HCT116 (cell line): ENCODE data around the gene CDC42BPB. TPM values are rescaled to one million over a fixed set of nuclear protein-coding genes. Genes with fewer than 3 reads are reported as not detected.

ENCODE experiments used
- ATAC-seq: fragments of 200-7000 bp; cut with Tn5 transposase; 2 replicates; pipeline ENCODE4 v1.9.1; 2020; ENCODE audit warnings: mild to moderate bottlenecking, moderate library complexity
- BruUV-seq: library from RNA; stranded (reverse); fragments of 400-500 nt; replicated peaks from 2 replicates; lab custom pipeline; 2021; lab: Mats Ljungman, UMichigan
- CTCF ChIA-PET: fragments of 300-600 bp; sonication (Branson Sonifier 250); formaldehyde crosslinking; loops from one replicate; lab custom pipeline; 2021; ENCODE audit warnings: antibody characterized with exemption; lab: Charles Lee
- POLR2A ChIA-PET: fragments of 300-600, 350-600 bp; sonication (Branson Sonifier 250); formaldehyde crosslinking; loops from one replicate; lab custom pipeline; 2021; ENCODE audit warnings: antibody characterized with exemption; lab: Charles Lee
- RAD21 ChIA-PET, 2 experiments: fragments of 300-600 bp; sonication (Branson Sonifier 250); formaldehyde crosslinking; loops; one replicate each; lab custom pipeline; 2023; ENCODE audit warnings: low total read pairs in 2 of 2; ENCODE audit not compliant: uncharacterized antibody in 2 of 2, unreplicated experiment in 2 of 2, low non-redundant PET in 1 of 2; lab: Charles Lee
- DNase-seq: peaks from one replicate; pipeline ENCODE4 v3.0.0-alpha.2; 2010; ENCODE audit warnings: low read depth, low spot score
- H2AFZ ChIP-seq: fragments of 200-600 bp; shearing (Covaris generic), sonication (generic); 2 replicates; pipeline ENCODE4 v1.6.1; 2017; ENCODE audit warnings: low read depth, mixed run types, mixed read lengths, antibody characterized with exemption, low read length; ENCODE audit not compliant: poor library complexity, severe bottlenecking
- H3K27ac ChIP-seq: 2 replicates; pipeline ENCODE4 v1.5.1; 2012; ENCODE audit warnings: low read depth, low read length
- H3K27me3 ChIP-seq: fragments of 200-600 bp; sonication (generic); 2 replicates; pipeline ENCODE4 v1.6.1; 2016; ENCODE audit warnings: mixed run types, low read length, mixed read lengths; ENCODE audit not compliant: insufficient read depth
- H3K36me3 ChIP-seq, 2 experiments: fragments of 200-500 bp in 1 of 2; fragments of 200-600 bp in 1 of 2; sonication (Bioruptor generic) in 1 of 2; sonication (generic) in 1 of 2; 2 replicates each; pipeline versions ENCODE4 v1.5.1 to v1.6.1; 2014 to 2016; ENCODE audit warnings: low read length in 2 of 2, inconsistent platforms in 1 of 2, mixed read lengths in 1 of 2, mixed run types in 1 of 2; ENCODE audit not compliant: insufficient read depth in 2 of 2, control insufficient read depth in 1 of 2
- H3K4me1 ChIP-seq, 2 experiments: fragments of 200-600 bp in 1 of 2; sonication (generic) in 1 of 2; 2 replicates each; pipeline versions ENCODE4 v1.5.1 to v1.6.1; 2012 to 2017; ENCODE audit warnings: low read length in 2 of 2, inconsistent platforms in 1 of 2, mild to moderate bottlenecking in 1 of 2, mixed read lengths in 1 of 2, mixed run types in 1 of 2, moderate library complexity in 1 of 2; ENCODE audit not compliant: insufficient read depth in 2 of 2, control insufficient read depth in 1 of 2
- H3K4me2 ChIP-seq: fragments of 200-600 bp; sonication (generic); 2 replicates; pipeline ENCODE4 v1.6.1; 2017; ENCODE audit warnings: mixed run types, low read length, mixed read lengths
- H3K4me3 ChIP-seq, 2 experiments: fragments of 200-600 bp in 1 of 2; sonication (generic) in 1 of 2; replicated peaks in 1 of 2; 2 replicates each; pipeline ENCODE4 v1.5.1; 2011 to 2016; ENCODE audit warnings: low read length in 2 of 2, control low read depth in 1 of 2, low read depth in 1 of 2, mild to moderate bottlenecking in 1 of 2, mixed read lengths in 1 of 2, mixed run types in 1 of 2
- H3K79me2 ChIP-seq: fragments of 200-600 bp; sonication (generic); 2 replicates; pipeline ENCODE4 v1.6.1; 2017; ENCODE audit warnings: mild to moderate bottlenecking, mixed run types, low read length, moderate library complexity, mixed read lengths; ENCODE audit not compliant: insufficient read depth
- H3K9ac ChIP-seq: fragments of 200-600 bp; sonication (generic); 2 replicates; pipeline ENCODE4 v1.6.1; 2016; ENCODE audit warnings: low read length, mixed read lengths
- H3K9me2 ChIP-seq: fragments of 200-600 bp; sonication (generic), shearing (Covaris generic); 2 replicates; pipeline ENCODE4 v1.6.1; 2017; ENCODE audit warnings: mixed run types, mild to moderate bottlenecking, moderate library complexity; ENCODE audit not compliant: insufficient read depth
- H3K9me3 ChIP-seq, 2 experiments: fragments of 200-500 bp in 1 of 2; fragments of 200-600 bp in 1 of 2; sonication (Bioruptor generic) in 1 of 2; sonication (generic) in 1 of 2; 2 replicates each; pipeline ENCODE4 v1.6.1; 2014 to 2017; ENCODE audit warnings: low read length in 2 of 2, mixed read lengths in 2 of 2, inconsistent platforms in 1 of 2, low read depth in 1 of 2, mild to moderate bottlenecking in 1 of 2, mixed run types in 1 of 2, moderate library complexity in 1 of 2; ENCODE audit not compliant: control insufficient read depth in 1 of 2, insufficient read depth in 1 of 2
- H4K20me1 ChIP-seq: fragments of 200-600 bp; sonication (generic), shearing (Covaris generic); 2 replicates; pipeline ENCODE4 v1.6.1; 2017; ENCODE audit warnings: mixed run types, mild to moderate bottlenecking, moderate library complexity; ENCODE audit not compliant: insufficient read depth
- ATF3 ChIP-seq: IDR thresholded peaks from 2 replicates; pipeline ENCODE4 v1.6.1; 2012
- CBX3 ChIP-seq: IDR thresholded peaks from 2 replicates; pipeline ENCODE4 v1.6.1; 2012; ENCODE audit warnings: low read depth
- CTCF ChIP-seq, 3 experiments: fragments of 200-600 bp in 1 of 3; sonication (generic) in 1 of 3; IDR thresholded peaks in 2 of 3; conservative IDR thresholded peaks in 1 of 3; 2 replicates each; pipeline ENCODE4 v1.5.1; 2012 to 2017; ENCODE audit warnings: low read depth in 2 of 3, low read length in 2 of 3, antibody characterized with exemption in 1 of 3, borderline replicate concordance in 1 of 3, control low read depth in 1 of 3, mild to moderate bottlenecking in 1 of 3, mixed read lengths in 1 of 3, mixed run types in 1 of 3, moderate library complexity in 1 of 3; ENCODE audit not compliant: insufficient read depth in 1 of 3
- EZH2 ChIP-seq: fragments of 200-600 bp; sonication (generic); IDR thresholded peaks from 2 replicates; pipeline ENCODE4 v1.6.1; 2017; ENCODE audit warnings: antibody characterized with exemption, mixed run types
- EZH2phosphoT487 ChIP-seq: fragments of 200-600 bp; IDR thresholded peaks from 2 replicates; pipeline ENCODE4 v1.6.1; 2018; ENCODE audit warnings: antibody characterized with exemption, borderline replicate concordance
- JUND ChIP-seq: IDR thresholded peaks from 2 replicates; pipeline ENCODE4 v1.6.1; 2012
- POLR2A ChIP-seq: IDR thresholded peaks from 2 replicates; pipeline ENCODE4 v1.7.0; 2011; ENCODE audit warnings: borderline replicate concordance; ENCODE audit not compliant: insufficient read depth, insufficient read length; ENCODE audit errors: extremely low read depth
- REST ChIP-seq: IDR thresholded peaks from 2 replicates; pipeline ENCODE4 v1.6.1; 2012; ENCODE audit warnings: low read depth
- TCF7L2 ChIP-seq: IDR thresholded peaks from 2 replicates; pipeline ENCODE4 v1.7.0; 2011; ENCODE audit warnings: borderline replicate concordance, inconsistent platforms; ENCODE audit not compliant: insufficient read depth, insufficient read length; ENCODE audit errors: extremely low read depth
- YY1 ChIP-seq: IDR thresholded peaks from 2 replicates; pipeline ENCODE4 v1.6.1; 2011; ENCODE audit warnings: low read length, low read depth, moderate library complexity, mild to moderate bottlenecking; ENCODE audit not compliant: insufficient replicate concordance; ENCODE audit errors: extremely low read depth
- ZBTB33 ChIP-seq: IDR thresholded peaks from 2 replicates; pipeline ENCODE4 v1.6.1; 2011; ENCODE audit warnings: mild to moderate bottlenecking, low read length, moderate library complexity; ENCODE audit not compliant: insufficient replicate concordance; ENCODE audit errors: extremely low read depth
- ZFX ChIP-seq: fragments of 450-650 bp; IDR thresholded peaks from 2 replicates; pipeline ENCODE4 v1.6.1; 2017
- ZNF274 ChIP-seq: fragments of 200-500 bp; sonication (Bioruptor generic); IDR thresholded peaks from 2 replicates; pipeline ENCODE4 v1.6.1; 2014; ENCODE audit warnings: mild to moderate bottlenecking, low read depth, low read length, inconsistent platforms
- intact Hi-C: fragments of 100-400 bp; cut with micrococcal nuclease; formaldehyde crosslinking; loops from 2 replicates; pipeline ENCODE4 v1.10.0; 2022
- total RNA-seq: library from RNA; stranded (reverse); gene quantifications from one replicate; pipeline ENCODE4 v1.2.1, GENCODE V29; 2021; ENCODE audit not compliant: unreplicated experiment

Gene CDC42BPB
- total RNA-seq, 1 experiment from 2014 or later, result 85.6 TPM

- BruUV-seq, result no TSS peak
- H3K27me3 ChIP-seq, result no peaks in the 10 kb centered on the region
- H2AFZ ChIP-seq, result no peak overlapping the region
- no peak for DNase-seq
- no peaks in the 10 kb centered on the region for H3K9me2 ChIP-seq
- ATAC-seq, result no peak
- ChIA-PET POLR2A (no interaction called here), RAD21 (no interaction called here), CTCF (interaction anchor here (0.8 to 1.0 kb wide), 2 partner anchors 14 to 15 kb away, joined by 3 to 4 read pairs; no protein-coding TSS in a partner anchor)
- H3K4me2 ChIP-seq, result no peak overlapping the region
- H3K9ac ChIP-seq, result no peak overlapping the region
- H3K4me3 ChIP-seq, result no peak overlapping the region
- H3K27ac ChIP-seq, result no peak overlapping the region; the same call in 1 of the 2 replicates
- H3K9me3 ChIP-seq, result no peaks in the 10 kb centered on the region
- peaks cover 8 to 13% of the 10 kb centered on the region in 2 experiments for H3K4me1 ChIP-seq
- no peaks in the 10 kb centered on the region for H3K36me3 ChIP-seq
- TF ChIP-seq ATF3 (no peak), JUND (no peak), ZFX (no peak), CTCF (IDR thresholded peaks at IDR 0.05 in 2 of 3, conservative IDR thresholded peaks at IDR 0.05 in 1 of 3; ENCODE audit: borderline replicate concordance in 1 of 3, insufficient read depth in 1 of 3, low read depth in 2 of 3, low read length in 2 of 3) (no peak), TCF7L2 (no peak), YY1 (no peak), REST (no peak), EZH2phosphoT487 (no peak), ZBTB33 (no peak), EZH2 (no peak), POLR2A (no peak), CBX3 (no peak), ZNF274 (no peak)
- intact Hi-C loops, result no loop called here
- H3K79me2 ChIP-seq, result no peaks in the 10 kb centered on the region
- H4K20me1 ChIP-seq, result no peaks in the 10 kb centered on the region
Observed at GRCh38 chr14:103090481-103091020, 33.2 kb upstream of the CDC42BPB start.
